Panc1 (cell line): ENCODE data around the gene NET1. TPM values are rescaled to one million over a fixed set of nuclear protein-coding genes. Genes with fewer than 3 reads are reported as not detected.

Experiments used
- ATAC-seq: fragments of 200-7000 bp; cut with Tn5 transposase; 2 replicates; pipeline ENCODE4 v1.9.1; 2020; ENCODE audit warnings: mild to moderate bottlenecking, moderate library complexity
- BruUV-seq: library from RNA; stranded (reverse); fragments of 400-500 nt; replicated peaks from 2 replicates; lab custom pipeline; 2021; lab: Mats Ljungman, UMichigan
- CTCF ChIA-PET: fragments of 300-600 bp; sonication (Branson Sonifier 250); formaldehyde crosslinking; loops from one replicate; lab custom pipeline; 2022; ENCODE audit warnings: antibody characterized with exemption; lab: Charles Lee
- POLR2A ChIA-PET: fragments of 300-600 bp; sonication (Branson Sonifier 250); formaldehyde crosslinking; loops from one replicate; lab custom pipeline; 2022; ENCODE audit warnings: antibody characterized with exemption; lab: Charles Lee
- DNase-seq: peaks from one replicate; pipeline ENCODE4 v3.0.0-alpha.2; 2010; ENCODE audit warnings: low read depth, low spot score
- H3K27ac ChIP-seq: 2 replicates; pipeline ENCODE4 v1.5.1; 2011; ENCODE audit warnings: mild to moderate bottlenecking, low read length, inconsistent platforms
- H3K27me3 ChIP-seq: fragments of 200-500 bp; sonication (Bioruptor generic); 2 replicates; pipeline ENCODE4 v1.6.0; 2014; ENCODE audit warnings: low read length, inconsistent platforms; ENCODE audit not compliant: control insufficient read depth, insufficient read depth
- H3K36me3 ChIP-seq: fragments of 200-500 bp; sonication (Bioruptor generic); 2 replicates; pipeline ENCODE4 v1.5.1; 2014; ENCODE audit warnings: inconsistent platforms, mild to moderate bottlenecking, low read length, moderate library complexity; ENCODE audit not compliant: control insufficient read depth, insufficient read depth
- H3K4me1 ChIP-seq: 2 replicates; pipeline ENCODE4 v1.5.1; 2011; ENCODE audit warnings: inconsistent platforms, mild to moderate bottlenecking, low read length, moderate library complexity; ENCODE audit not compliant: control insufficient read depth, insufficient read depth
- H3K4me3 ChIP-seq, 2 experiments: 2 replicates each; pipeline ENCODE4 v1.5.1; 2011 to 2012; ENCODE audit warnings: low read depth in 2 of 2, low read length in 2 of 2, mild to moderate bottlenecking in 2 of 2, inconsistent platforms in 1 of 2, moderate library complexity in 1 of 2
- H3K9me3 ChIP-seq: fragments of 200-500 bp; sonication (Bioruptor generic); 2 replicates; pipeline ENCODE4 v1.5.1; 2014; ENCODE audit warnings: low read depth, mild to moderate bottlenecking, inconsistent platforms, low read length, moderate library complexity; ENCODE audit not compliant: control insufficient read depth, insufficient read depth
- POLR2AphosphoS5 ChIP-seq: IDR thresholded peaks from 2 replicates; pipeline ENCODE4 v1.6.1; 2012; ENCODE audit warnings: mild to moderate bottlenecking, low read depth, low read length, moderate library complexity
- SIN3A ChIP-seq: IDR thresholded peaks from 2 replicates; pipeline ENCODE4 v1.6.1; 2012; ENCODE audit warnings: low read depth, mild to moderate bottlenecking, low read length, moderate library complexity, borderline replicate concordance; ENCODE audit not compliant: insufficient read depth
- TCF7L2 ChIP-seq: IDR thresholded peaks from 2 replicates; pipeline ENCODE4 v1.6.1; 2011; ENCODE audit warnings: mild to moderate bottlenecking, low read depth, low read length, inconsistent platforms
- in situ Hi-C: cut with HindIII; loops from 2 replicates; pipeline ENCODE4 v1.10.0; 2016; ENCODE audit warnings: low sequenced_read_pairs, low pct_unique_long_range_greater_than_20kb
- intact Hi-C: fragments of 100-400 bp; cut with micrococcal nuclease; formaldehyde crosslinking; loops from one replicate; pipeline ENCODE4 v1.10.0; 2022; ENCODE audit not compliant: unreplicated experiment
- total RNA-seq: library from RNA; stranded (reverse); gene quantifications from one replicate; pipeline ENCODE4 v1.2.1, GENCODE V29; 2021; ENCODE audit not compliant: unreplicated experiment
- TF ChIP-seq, protein P1 (sequence below), 2 experiments: IDR thresholded peaks; 2 replicates each; pipeline ENCODE4 v1.6.1; 2011 to 2012; ENCODE audit warnings: low read depth in 2 of 2, control low read depth in 1 of 2, low read length in 1 of 2, mild to moderate bottlenecking in 1 of 2, moderate library complexity in 1 of 2; ENCODE audit not compliant: insufficient read depth in 1 of 2
- TF ChIP-seq, protein P2 (sequence below): fragments of 450-650 bp; IDR thresholded peaks from 2 replicates; pipeline ENCODE4 v1.5.1; 2017; ENCODE audit warnings: mild to moderate bottlenecking

Gene NET1
- total RNA-seq, 1 experiment from 2014 or later, result 28.6 TPM

DNA sequence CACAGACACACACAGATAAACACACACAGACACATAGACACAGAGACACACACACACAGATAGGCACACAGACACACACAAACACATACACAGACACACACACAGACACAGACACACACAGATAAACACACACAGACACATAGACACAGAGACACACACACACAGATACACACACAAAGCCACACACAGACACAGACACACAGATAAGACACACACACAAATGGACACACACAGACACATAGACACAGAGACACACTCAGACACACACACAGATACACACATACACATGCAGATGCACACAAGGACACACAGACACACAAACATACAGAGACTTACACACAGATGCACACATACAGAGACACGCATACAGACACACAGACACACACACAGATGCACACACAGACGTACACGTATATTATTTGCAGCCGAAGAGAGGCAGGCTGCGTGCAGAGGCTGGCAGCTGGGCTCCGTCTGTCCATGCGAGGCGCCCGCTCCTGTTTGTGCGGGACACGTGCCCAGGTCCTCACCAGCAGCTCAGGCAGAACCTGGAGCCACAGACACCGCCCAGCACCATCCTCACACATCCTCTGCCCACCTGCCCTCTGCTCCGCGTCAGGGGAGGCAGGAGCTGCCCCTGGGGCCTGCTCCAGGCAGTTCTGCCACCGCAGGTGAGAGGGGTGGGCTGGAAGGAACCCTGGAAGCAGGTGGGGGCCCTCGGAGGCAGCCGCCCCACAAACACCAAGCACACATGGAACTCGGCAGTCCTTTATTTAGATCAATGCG, 85.8 kb downstream of the NET1 start:
- TF ChIP-seq SIN3A, result no peak
- TF ChIP-seq, protein P1, sequence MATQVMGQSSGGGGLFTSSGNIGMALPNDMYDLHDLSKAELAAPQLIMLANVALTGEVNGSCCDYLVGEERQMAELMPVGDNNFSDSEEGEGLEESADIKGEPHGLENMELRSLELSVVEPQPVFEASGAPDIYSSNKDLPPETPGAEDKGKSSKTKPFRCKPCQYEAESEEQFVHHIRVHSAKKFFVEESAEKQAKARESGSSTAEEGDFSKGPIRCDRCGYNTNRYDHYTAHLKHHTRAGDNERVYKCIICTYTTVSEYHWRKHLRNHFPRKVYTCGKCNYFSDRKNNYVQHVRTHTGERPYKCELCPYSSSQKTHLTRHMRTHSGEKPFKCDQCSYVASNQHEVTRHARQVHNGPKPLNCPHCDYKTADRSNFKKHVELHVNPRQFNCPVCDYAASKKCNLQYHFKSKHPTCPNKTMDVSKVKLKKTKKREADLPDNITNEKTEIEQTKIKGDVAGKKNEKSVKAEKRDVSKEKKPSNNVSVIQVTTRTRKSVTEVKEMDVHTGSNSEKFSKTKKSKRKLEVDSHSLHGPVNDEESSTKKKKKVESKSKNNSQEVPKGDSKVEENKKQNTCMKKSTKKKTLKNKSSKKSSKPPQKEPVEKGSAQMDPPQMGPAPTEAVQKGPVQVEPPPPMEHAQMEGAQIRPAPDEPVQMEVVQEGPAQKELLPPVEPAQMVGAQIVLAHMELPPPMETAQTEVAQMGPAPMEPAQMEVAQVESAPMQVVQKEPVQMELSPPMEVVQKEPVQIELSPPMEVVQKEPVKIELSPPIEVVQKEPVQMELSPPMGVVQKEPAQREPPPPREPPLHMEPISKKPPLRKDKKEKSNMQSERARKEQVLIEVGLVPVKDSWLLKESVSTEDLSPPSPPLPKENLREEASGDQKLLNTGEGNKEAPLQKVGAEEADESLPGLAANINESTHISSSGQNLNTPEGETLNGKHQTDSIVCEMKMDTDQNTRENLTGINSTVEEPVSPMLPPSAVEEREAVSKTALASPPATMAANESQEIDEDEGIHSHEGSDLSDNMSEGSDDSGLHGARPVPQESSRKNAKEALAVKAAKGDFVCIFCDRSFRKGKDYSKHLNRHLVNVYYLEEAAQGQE (IDR thresholded peaks at IDR 0.05; ENCODE audit: insufficient read depth in 1 of 2, low read depth in 2 of 2, low read length in 1 of 2), result no peak
- no peak for ATAC-seq
- BruUV-seq, result no TSS peak

DNA sequence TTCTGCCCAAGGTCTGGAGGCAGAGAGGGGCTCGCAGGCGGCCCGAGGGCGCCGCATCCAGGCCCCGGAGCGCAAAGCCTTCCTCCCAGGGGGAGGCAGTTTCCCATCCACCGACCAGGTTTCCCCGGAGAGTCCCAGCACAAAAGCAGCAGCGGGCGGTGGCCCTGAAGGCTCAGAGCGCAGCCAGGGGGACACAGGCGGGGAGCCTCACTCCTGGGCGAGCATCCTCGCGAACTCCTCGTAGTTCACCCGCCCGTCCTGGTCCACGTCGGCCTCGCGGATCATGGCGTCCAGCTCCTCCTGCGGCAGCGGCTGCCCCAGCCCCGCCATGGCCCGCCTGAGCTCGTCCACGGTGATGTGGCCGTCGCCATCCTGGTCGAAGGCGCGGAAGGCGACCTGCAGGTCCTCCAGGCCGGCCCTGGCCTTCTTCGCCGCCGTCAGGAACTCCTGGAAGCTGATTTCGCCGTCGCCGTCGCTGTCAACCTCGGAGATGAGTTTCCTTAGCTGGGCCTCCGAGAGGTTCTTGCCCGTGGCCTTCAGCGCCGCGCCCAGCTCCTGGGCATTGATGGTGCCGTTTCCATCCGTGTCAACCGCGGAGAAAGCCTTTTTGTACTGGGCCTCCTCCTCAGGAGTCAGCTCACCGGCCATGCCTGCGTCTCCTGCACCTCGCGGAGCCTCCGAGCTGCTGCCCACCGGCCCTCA, 86.6 kb downstream of the NET1 start:
- DNase-seq (no peak), ATAC-seq (no peak)
- Histone ChIP-seq H3K4me1 (no peaks in the 10 kb centered on the region), H3K36me3 (no peaks in the 10 kb centered on the region), H3K27me3 (no peaks in the 10 kb centered on the region), H3K27ac (no peak overlapping the region), H3K9me3 (no peaks in the 10 kb centered on the region), H3K4me3 (no peak overlapping the region)
- intact Hi-C loops, result no loop called here
- no peak for TF ChIP-seq TCF7L2
- TF ChIP-seq POLR2AphosphoS5, result no peak
- TF ChIP-seq, protein P2, sequence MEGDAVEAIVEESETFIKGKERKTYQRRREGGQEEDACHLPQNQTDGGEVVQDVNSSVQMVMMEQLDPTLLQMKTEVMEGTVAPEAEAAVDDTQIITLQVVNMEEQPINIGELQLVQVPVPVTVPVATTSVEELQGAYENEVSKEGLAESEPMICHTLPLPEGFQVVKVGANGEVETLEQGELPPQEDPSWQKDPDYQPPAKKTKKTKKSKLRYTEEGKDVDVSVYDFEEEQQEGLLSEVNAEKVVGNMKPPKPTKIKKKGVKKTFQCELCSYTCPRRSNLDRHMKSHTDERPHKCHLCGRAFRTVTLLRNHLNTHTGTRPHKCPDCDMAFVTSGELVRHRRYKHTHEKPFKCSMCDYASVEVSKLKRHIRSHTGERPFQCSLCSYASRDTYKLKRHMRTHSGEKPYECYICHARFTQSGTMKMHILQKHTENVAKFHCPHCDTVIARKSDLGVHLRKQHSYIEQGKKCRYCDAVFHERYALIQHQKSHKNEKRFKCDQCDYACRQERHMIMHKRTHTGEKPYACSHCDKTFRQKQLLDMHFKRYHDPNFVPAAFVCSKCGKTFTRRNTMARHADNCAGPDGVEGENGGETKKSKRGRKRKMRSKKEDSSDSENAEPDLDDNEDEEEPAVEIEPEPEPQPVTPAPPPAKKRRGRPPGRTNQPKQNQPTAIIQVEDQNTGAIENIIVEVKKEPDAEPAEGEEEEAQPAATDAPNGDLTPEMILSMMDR, result no peak
- TF ChIP-seq SIN3A, result no peak
- TF ChIP-seq, protein P1 (IDR thresholded peaks at IDR 0.05; ENCODE audit: insufficient read depth in 1 of 2, low read depth in 2 of 2, low read length in 1 of 2), result no peak
- ChIA-PET POLR2A (no interaction called here), CTCF (no interaction called here)
- BruUV-seq, result no TSS peak
- in situ Hi-C loops, result no loop called here

More for the DNA sequence above, 85.8 kb downstream of the NET1 start:
- Histone ChIP-seq H3K9me3 (no peaks in the 10 kb centered on the region), H3K4me1 (no peaks in the 10 kb centered on the region), H3K27ac (no peak overlapping the region), H3K36me3 (no peaks in the 10 kb centered on the region), H3K27me3 (no peaks in the 10 kb centered on the region), H3K4me3 (no peak overlapping the region)
- no peak for DNase-seq
- intact Hi-C loops, result no loop called here
- ChIA-PET POLR2A (no interaction called here), CTCF (no interaction called here)
- in situ Hi-C loops, result no loop called here
